ENCODE measurements around the gene RAPSN. TPM values are rescaled to one million over a fixed set of nuclear protein-coding genes. Genes with fewer than 3 reads are reported as not detected.

RAPSN gene
- total RNA-seq, 1 donor from 2014 or later = 0.39 TPM

- Mint-ChIP-seq H3K36me3 (no peaks in the 10 kb centered on the region), H3K27ac (no peak overlapping the region), H3K27me3 (no peaks in the 10 kb centered on the region), H3K4me3 (no peak overlapping the region), H3K4me1 (ENCODE audit: unreplicated experiment) (peaks cover 13% of the 10 kb centered on the region), H3K9me3 (no peaks in the 10 kb centered on the region)
- no peak for TF ChIP-seq CTCF (conservative IDR thresholded peaks at IDR 0.05)
- DNase-seq (ENCODE audit: extremely low spot score, unreplicated experiment) = no peak
Observed at GRCh38 chr11:47403571-47403970, 45.4 kb downstream of the RAPSN start.

GRCh38 chr11:47403135-47403534, 45.8 kb downstream of the RAPSN start:
- no peaks in the 10 kb centered on the region for H3K27me3 Mint-ChIP-seq
- H3K4me3 Mint-ChIP-seq = no peak overlapping the region
- no peaks in the 10 kb centered on the region for H3K9me3 Mint-ChIP-seq
- peaks cover 13% of the 10 kb centered on the region for H3K4me1 Mint-ChIP-seq (ENCODE audit: unreplicated experiment)
- no peaks in the 10 kb centered on the region for H3K36me3 Mint-ChIP-seq
- H3K27ac Mint-ChIP-seq = no peak overlapping the region
- TF ChIP-seq CTCF (conservative IDR thresholded peaks at IDR 0.05) = no peak
- DNase-seq (ENCODE audit: extremely low spot score, unreplicated experiment) = no peak

GRCh38 chr11:47400768-47401279, 48.1 kb downstream of the RAPSN start:
- H3K27ac Mint-ChIP-seq = peak overlapping the region; percentile 84
- H3K4me3 Mint-ChIP-seq = peak overlapping the region; percentile 81
- H3K27me3 Mint-ChIP-seq = no peaks in the 10 kb centered on the region
- H3K36me3 Mint-ChIP-seq = no peaks in the 10 kb centered on the region
- TF ChIP-seq CTCF (conservative IDR thresholded peaks at IDR 0.05) = no peak
- H3K9me3 Mint-ChIP-seq = no peaks in the 10 kb centered on the region
- H3K4me1 Mint-ChIP-seq (ENCODE audit: unreplicated experiment) = peaks cover 9% of the 10 kb centered on the region
- DNase-seq (ENCODE audit: extremely low spot score, unreplicated experiment) = no peak

- Mint-ChIP-seq H3K4me3 (peak overlapping the region; percentile 81), H3K36me3 (no peaks in the 10 kb centered on the region), H3K9me3 (no peaks in the 10 kb centered on the region), H3K27ac (peak overlapping the region; percentile 84), H3K4me1 (ENCODE audit: unreplicated experiment) (peaks cover 9% of the 10 kb centered on the region), H3K27me3 (no peaks in the 10 kb centered on the region)
- DNase-seq (ENCODE audit: extremely low spot score, unreplicated experiment) = no peak
- TF ChIP-seq CTCF (conservative IDR thresholded peaks at IDR 0.05) = no peak
Observed at GRCh38 chr11:47399860-47400767, 48.8 kb downstream of the RAPSN start.

- Mint-ChIP-seq H3K27me3 (no peaks in the 10 kb centered on the region), H3K36me3 (no peaks in the 10 kb centered on the region), H3K27ac (no peak overlapping the region), H3K4me1 (ENCODE audit: unreplicated experiment) (peaks cover 9% of the 10 kb centered on the region), H3K9me3 (no peaks in the 10 kb centered on the region), H3K4me3 (no peak overlapping the region)
- no peak for TF ChIP-seq CTCF (conservative IDR thresholded peaks at IDR 0.05)
- DNase-seq (ENCODE audit: extremely low spot score, unreplicated experiment) = no peak
Observed at GRCh38 chr11:47398551-47398950, 50.4 kb downstream of the RAPSN start.
